ENCODE data around the gene ATP10A. TPM values are rescaled to one million over a fixed set of nuclear protein-coding genes. Genes with fewer than 3 reads are reported as not detected.
A peak's percentile ranks its signal among the peaks of the same experiment; 100 is the strongest.

Gene ATP10A
- total and polyA plus RNA-seq, 2 experiments from 2014 or later = 0.75 to 0.77 TPM

- Histone ChIP-seq H2AFZ (no peak overlapping the region), H4K20me1 (ENCODE audit: insufficient read depth, poor library complexity, severe bottlenecking) (no peaks in the 10 kb centered on the region), H3K79me2 (no peaks in the 10 kb centered on the region), H3K4me2 (no peak overlapping the region), H3K27me3 (no peaks in the 10 kb centered on the region), H3K4me1 (ENCODE audit: insufficient read depth) (no peaks in the 10 kb centered on the region), H3K9me2 (replicated peaks; ENCODE audit: insufficient read depth) (no peaks in the 10 kb centered on the region), H3K27ac (no peak overlapping the region), H3K36me3 (replicated peaks; ENCODE audit: insufficient read depth, low read depth) (no peaks in the 10 kb centered on the region), H3K9me3 (ENCODE audit: low read depth) (no peaks in the 10 kb centered on the region), H3K4me3 (no peak overlapping the region)
- WGBS (ENCODE audit: low lambda C conversion rate, missing lambda C conversion rate) = 67% methylated on average over 13 of the region's 13 CpGs
- TF ChIP-seq EZH2phosphoT487 (IDR thresholded peaks at IDR 0.05; ENCODE audit: low read depth, severe bottlenecking, unreplicated experiment) (no peak), CTCF (IDR thresholded peaks at IDR 0.05; ENCODE audit: poor library complexity) (no peak), EZH2 (IDR thresholded peaks at IDR 0.05; ENCODE audit: borderline replicate concordance) (no peak)
- peak; percentile 34 for DNase-seq (ENCODE audit: low spot score)
These were observed 87.7 kb downstream of the ATP10A start for GRCh38 chr15:25775317-25775912.

GRCh38 chr15:25774871-25775270 lies 88.3 kb downstream of the ATP10A start:
- Histone ChIP-seq H2AFZ (no peak overlapping the region), H3K4me2 (no peak overlapping the region), H3K27ac (no peak overlapping the region), H4K20me1 (ENCODE audit: insufficient read depth, poor library complexity, severe bottlenecking) (no peaks in the 10 kb centered on the region), H3K79me2 (no peaks in the 10 kb centered on the region), H3K36me3 (replicated peaks; ENCODE audit: insufficient read depth, low read depth) (no peaks in the 10 kb centered on the region), H3K9me3 (ENCODE audit: low read depth) (no peaks in the 10 kb centered on the region), H3K27me3 (no peaks in the 10 kb centered on the region), H3K4me1 (ENCODE audit: insufficient read depth) (no peaks in the 10 kb centered on the region), H3K9me2 (replicated peaks; ENCODE audit: insufficient read depth) (no peaks in the 10 kb centered on the region), H3K4me3 (no peak overlapping the region)
- TF ChIP-seq CTCF (IDR thresholded peaks at IDR 0.05; ENCODE audit: poor library complexity) (no peak), EZH2 (IDR thresholded peaks at IDR 0.05; ENCODE audit: borderline replicate concordance) (no peak), EZH2phosphoT487 (IDR thresholded peaks at IDR 0.05; ENCODE audit: low read depth, severe bottlenecking, unreplicated experiment) (no peak)
- no peak for DNase-seq (ENCODE audit: low spot score)
- 85% methylated on average over 2 of the region's 2 CpGs for WGBS (ENCODE audit: low lambda C conversion rate, missing lambda C conversion rate)

- Histone ChIP-seq H3K27ac (peak overlapping the region; percentile 33), H3K9me3 (ENCODE audit: low read depth) (no peaks in the 10 kb centered on the region), H2AFZ (no peak overlapping the region), H3K4me1 (ENCODE audit: insufficient read depth) (no peaks in the 10 kb centered on the region), H3K79me2 (no peaks in the 10 kb centered on the region), H3K36me3 (replicated peaks; ENCODE audit: insufficient read depth, low read depth) (no peaks in the 10 kb centered on the region), H3K4me3 (no peak overlapping the region), H3K4me2 (no peak overlapping the region), H3K9me2 (replicated peaks; ENCODE audit: insufficient read depth) (no peaks in the 10 kb centered on the region), H3K27me3 (no peaks in the 10 kb centered on the region), H4K20me1 (ENCODE audit: insufficient read depth, poor library complexity, severe bottlenecking) (no peaks in the 10 kb centered on the region)
- TF ChIP-seq EZH2phosphoT487 (IDR thresholded peaks at IDR 0.05; ENCODE audit: low read depth, severe bottlenecking, unreplicated experiment) (no peak), CTCF (IDR thresholded peaks at IDR 0.05; ENCODE audit: poor library complexity) (no peak), EZH2 (IDR thresholded peaks at IDR 0.05; ENCODE audit: borderline replicate concordance) (no peak)
- no peak for DNase-seq (ENCODE audit: low spot score)
- WGBS (ENCODE audit: low lambda C conversion rate, missing lambda C conversion rate) = 79% methylated on average over 6 of the region's 6 CpGs
These were observed 89.9 kb downstream of the ATP10A start for GRCh38 chr15:25773248-25773647.
